Neural progenitor cell (in vitro differentiated cells): Measurements from ENCODE around the gene NEK1. TPM values are rescaled to one million over a fixed set of nuclear protein-coding genes. Genes with fewer than 3 reads are reported as not detected.
A peak's percentile ranks its signal among the peaks of the same experiment; 100 is the strongest.

ENCODE experiments used
- DNase-seq: peaks from one replicate; pipeline ENCODE4 v3.0.0-alpha.2; 2016; ENCODE audit warnings: low spot score
- H2AFZ ChIP-seq: fragments of 200-600 bp; sonication (generic); replicated peaks from 2 replicates; pipeline ENCODE4 v1.6.1; 2016; ENCODE audit warnings: antibody characterized with exemption
- H3F3A ChIP-seq: fragments of 200-600 bp; sonication (generic); 2 replicates; pipeline ENCODE4 v1.6.1; 2016; ENCODE audit warnings: antibody characterized with exemption, low read depth
- H3K27ac ChIP-seq: fragments of 200-600 bp; sonication (generic); 2 replicates; pipeline ENCODE4 v1.5.1; 2016; ENCODE audit warnings: mild to moderate bottlenecking
- H3K27me3 ChIP-seq: fragments of 200-600 bp; sonication (generic); 2 replicates; pipeline ENCODE4 v1.6.1; 2016; ENCODE audit warnings: mild to moderate bottlenecking, moderate library complexity
- H3K36me3 ChIP-seq: fragments of 200-600 bp; sonication (generic); 2 replicates; pipeline ENCODE4 v1.5.1; 2016
- H3K4me1 ChIP-seq: fragments of 200-600 bp; sonication (generic); 2 replicates; pipeline ENCODE4 v1.6.1; 2016; ENCODE audit warnings: mixed run types
- H3K4me2 ChIP-seq: fragments of 200-600 bp; sonication (generic); 2 replicates; pipeline ENCODE4 v1.6.1; 2016
- H3K4me3 ChIP-seq: fragments of 200-600 bp; sonication (generic); 2 replicates; pipeline ENCODE4 v1.5.1; 2016
- H3K79me2 ChIP-seq: fragments of 200-600 bp; sonication (generic); 2 replicates; pipeline ENCODE4 v1.6.1; 2016; ENCODE audit warnings: low read depth
- H3K9ac ChIP-seq: fragments of 200-600 bp; sonication (generic); 2 replicates; pipeline ENCODE4 v1.6.1; 2016
- H3K9me3 ChIP-seq: fragments of 200-600 bp; sonication (generic); 2 replicates; pipeline ENCODE4 v1.5.1; 2016; ENCODE audit warnings: low read depth
- H4K20me1 ChIP-seq: fragments of 200-600 bp; sonication (generic); 2 replicates; pipeline ENCODE4 v1.6.1; 2016; ENCODE audit warnings: low read depth
- H3K27ac Mint-ChIP-seq: 3 replicates; pipeline ENCODE4 v1.8.0; 2021; ENCODE audit warnings: mixed read lengths
- H3K27me3 Mint-ChIP-seq: 2 replicates; pipeline ENCODE4 v1.8.0; 2022; ENCODE audit warnings: low read depth, mild to moderate bottlenecking, inconsistent platforms, moderate library complexity, mixed read lengths; ENCODE audit not compliant: insufficient read depth
- H3K36me3 Mint-ChIP-seq: 3 replicates; pipeline ENCODE4 v1.8.0; 2021; ENCODE audit warnings: mixed read lengths
- H3K4me1 Mint-ChIP-seq: 3 replicates; pipeline ENCODE4 v1.8.0; 2021; ENCODE audit warnings: mixed read lengths
- H3K4me3 Mint-ChIP-seq: 3 replicates; pipeline ENCODE4 v1.8.0; 2021; ENCODE audit warnings: mild to moderate bottlenecking, moderate library complexity, mixed read lengths
- H3K9me3 Mint-ChIP-seq: 3 replicates; pipeline ENCODE4 v1.8.0; 2020; ENCODE audit warnings: mixed read lengths
- CTCF ChIP-seq: fragments of 200-600 bp; sonication (generic); IDR thresholded peaks from 2 replicates; pipeline ENCODE4 v1.5.1; 2017; ENCODE audit warnings: antibody characterized with exemption, mild to moderate bottlenecking
- EZH2 ChIP-seq: fragments of 200-600 bp; sonication (generic); IDR thresholded peaks from 2 replicates; pipeline ENCODE4 v1.6.1; 2017; ENCODE audit warnings: antibody characterized with exemption, mild to moderate bottlenecking, moderate library complexity
- EZH2phosphoT487 ChIP-seq: fragments of 200-600 bp; sonication (generic); IDR thresholded peaks from 2 replicates; pipeline ENCODE4 v1.6.1; 2017; ENCODE audit warnings: antibody characterized with exemption
- total RNA-seq: library from RNA; depleted of rRNA; stranded (reverse); fragments of >200 nt; gene quantifications from 2 replicates; pipeline ENCODE4 v1.2.3, GENCODE V29; 2015; ENCODE audit warnings: low replicate concordance

The NEK1 gene
- total RNA-seq, 1 donor from 2014 or later: 12.1 TPM

GRCh38 chr4:169346840-169347239, 265.5 kb downstream of the NEK1 start:
- H2AFZ ChIP-seq: no peak overlapping the region

DNA sequence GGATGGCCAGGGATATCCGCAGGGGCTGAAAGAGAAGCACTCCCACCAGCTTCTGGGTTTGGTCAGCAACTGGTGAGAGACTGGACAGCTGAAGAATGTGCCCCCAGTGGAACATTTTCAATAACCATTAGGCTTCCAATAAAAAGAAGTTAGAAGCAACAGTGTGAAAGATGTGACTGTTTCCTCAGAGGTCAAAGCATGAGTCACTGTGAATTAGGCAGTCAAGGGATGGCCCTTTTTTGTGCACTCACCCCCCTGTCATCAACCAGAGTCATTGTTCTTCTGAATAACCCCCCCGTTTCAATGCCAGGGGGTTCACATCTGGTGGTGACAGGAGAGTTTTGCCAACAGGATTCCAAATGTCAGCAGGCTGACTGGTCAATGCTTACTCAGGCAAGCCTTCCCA, 267.1 kb downstream of the NEK1 start:
- H3K4me1 Mint-ChIP-seq: peaks cover 14% of the 10 kb centered on the region
- Histone ChIP-seq H3F3A (no peaks in the 10 kb centered on the region), H3K4me2 (peak overlapping the region; percentile 7), H4K20me1 (no peaks in the 10 kb centered on the region), H3K4me1 (peaks cover 10% of the 10 kb centered on the region), H3K9ac (no peak overlapping the region), H2AFZ (no peak overlapping the region), H3K27ac (no peak overlapping the region), H3K9me3 (no peaks in the 10 kb centered on the region), H3K4me3 (no peak overlapping the region), H3K79me2 (no peaks in the 10 kb centered on the region), H3K36me3 (no peaks in the 10 kb centered on the region), H3K27me3 (no peaks in the 10 kb centered on the region)
- no peak overlapping the region for H3K27ac Mint-ChIP-seq
- peaks cover 4% of the 10 kb centered on the region for H3K27me3 Mint-ChIP-seq
- peaks cover 2% of the 10 kb centered on the region for H3K9me3 Mint-ChIP-seq
- no peaks in the 10 kb centered on the region for H3K36me3 Mint-ChIP-seq
- TF ChIP-seq EZH2 (no peak), CTCF (no peak), EZH2phosphoT487 (no peak)
- H3K4me3 Mint-ChIP-seq: no peak overlapping the region
- no peak for DNase-seq

More at GRCh38 chr4:169346840-169347239, 265.5 kb downstream of the NEK1 start:
- Histone ChIP-seq H3F3A (peaks cover 6% of the 10 kb centered on the region), H3K4me3 (no peak overlapping the region), H3K27ac (no peak overlapping the region), H3K4me1 (peaks cover 19% of the 10 kb centered on the region), H3K4me2 (no peak overlapping the region), H3K79me2 (no peaks in the 10 kb centered on the region), H4K20me1 (no peaks in the 10 kb centered on the region), H3K36me3 (no peaks in the 10 kb centered on the region), H3K9ac (no peak overlapping the region), H3K27me3 (no peaks in the 10 kb centered on the region), H3K9me3 (no peaks in the 10 kb centered on the region)
- peaks cover 2% of the 10 kb centered on the region for H3K9me3 Mint-ChIP-seq
- peaks cover 4% of the 10 kb centered on the region for H3K27me3 Mint-ChIP-seq
- H3K4me1 Mint-ChIP-seq: peaks cover 14% of the 10 kb centered on the region
- H3K4me3 Mint-ChIP-seq: no peak overlapping the region
- TF ChIP-seq EZH2 (no peak), CTCF (no peak), EZH2phosphoT487 (no peak)
- DNase-seq: no peak
- H3K36me3 Mint-ChIP-seq: no peaks in the 10 kb centered on the region
- no peak overlapping the region for H3K27ac Mint-ChIP-seq

Other genes starting within 250 kb of the NEK1 start
- gene CLCN3, start 8.0 kb upstream of the NEK1 start, total RNA-seq: 27.0 and 44.8 TPM in 2 replicates
- gene HPF1, start 145.4 kb upstream of the NEK1 start, total RNA-seq: 90.1 and 131 TPM in 2 replicates